ENCODE results near the gene SLC24A3. TPM values are rescaled to one million over a fixed set of nuclear protein-coding genes. Genes with fewer than 3 reads are reported as not detected.

The SLC24A3 gene
- total and polyA plus RNA-seq, 2 donors from 2014 or later: 0.86 to 5.2 TPM

DNA sequence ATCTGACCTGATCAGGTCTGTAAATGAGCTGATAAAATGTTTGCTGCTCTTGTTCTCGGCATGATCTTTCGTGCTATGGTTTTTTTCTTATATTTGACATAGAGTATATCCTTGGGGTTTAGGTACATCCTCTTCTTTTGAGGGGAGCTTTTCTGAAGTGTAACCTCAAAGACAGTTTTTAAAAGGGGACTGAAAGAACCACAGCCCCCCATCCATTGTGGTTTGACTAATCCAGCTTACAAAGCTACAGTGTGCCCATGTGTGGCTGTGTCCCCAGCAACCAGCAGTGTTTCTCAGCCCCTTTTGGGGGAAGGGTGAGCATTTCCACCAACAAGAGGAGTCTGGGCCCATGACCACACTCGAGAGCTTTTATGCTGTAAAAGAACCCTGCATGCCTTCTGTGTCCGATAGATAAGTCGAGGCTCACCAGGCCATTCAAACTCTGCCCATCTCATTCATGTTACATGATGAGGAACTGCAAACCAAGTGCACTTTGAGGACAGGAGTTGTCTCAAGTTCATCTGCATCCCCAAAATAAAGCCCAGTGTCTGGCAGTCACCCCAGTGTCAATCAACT lies 266.0 kb downstream of the SLC24A3 start:
- H3K27me3 ChIP-seq (ENCODE audit: control insufficient read depth, insufficient read depth, low read length): no peaks in the 10 kb centered on the region
- no peak for FAIRE-seq

DNA sequence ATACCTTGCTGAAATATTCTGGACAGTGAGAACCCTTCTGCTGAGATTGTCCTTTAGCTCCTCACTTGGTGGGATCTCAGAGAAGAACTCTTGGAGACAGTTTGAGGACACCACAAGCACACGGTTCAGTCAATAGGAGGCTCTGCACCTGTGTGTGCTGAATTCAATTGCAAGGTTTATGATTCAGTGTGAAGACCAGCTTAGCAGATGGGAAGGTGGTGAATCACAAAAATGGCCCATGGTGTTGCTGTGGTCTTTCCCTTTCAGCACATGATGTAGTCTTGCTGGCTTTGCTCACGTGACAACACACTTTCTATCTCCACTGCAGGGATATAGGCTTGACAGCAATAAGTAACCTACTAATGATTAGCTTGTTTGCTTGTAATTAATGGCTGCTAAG lies 270.3 kb downstream of the SLC24A3 start:
- H3K4me3 ChIP-seq (ENCODE audit: low read length in 3 of 3): no peak overlapping the region
- H3K36me3 ChIP-seq (ENCODE audit: control insufficient read depth in 2 of 3, insufficient read depth in 3 of 3, low read length in 3 of 3): no peaks in the 10 kb centered on the region
- no peak overlapping the region for H3K9ac ChIP-seq (ENCODE audit: low read length in 3 of 3)
- TF ChIP-seq, protein P1, sequence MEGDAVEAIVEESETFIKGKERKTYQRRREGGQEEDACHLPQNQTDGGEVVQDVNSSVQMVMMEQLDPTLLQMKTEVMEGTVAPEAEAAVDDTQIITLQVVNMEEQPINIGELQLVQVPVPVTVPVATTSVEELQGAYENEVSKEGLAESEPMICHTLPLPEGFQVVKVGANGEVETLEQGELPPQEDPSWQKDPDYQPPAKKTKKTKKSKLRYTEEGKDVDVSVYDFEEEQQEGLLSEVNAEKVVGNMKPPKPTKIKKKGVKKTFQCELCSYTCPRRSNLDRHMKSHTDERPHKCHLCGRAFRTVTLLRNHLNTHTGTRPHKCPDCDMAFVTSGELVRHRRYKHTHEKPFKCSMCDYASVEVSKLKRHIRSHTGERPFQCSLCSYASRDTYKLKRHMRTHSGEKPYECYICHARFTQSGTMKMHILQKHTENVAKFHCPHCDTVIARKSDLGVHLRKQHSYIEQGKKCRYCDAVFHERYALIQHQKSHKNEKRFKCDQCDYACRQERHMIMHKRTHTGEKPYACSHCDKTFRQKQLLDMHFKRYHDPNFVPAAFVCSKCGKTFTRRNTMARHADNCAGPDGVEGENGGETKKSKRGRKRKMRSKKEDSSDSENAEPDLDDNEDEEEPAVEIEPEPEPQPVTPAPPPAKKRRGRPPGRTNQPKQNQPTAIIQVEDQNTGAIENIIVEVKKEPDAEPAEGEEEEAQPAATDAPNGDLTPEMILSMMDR (IDR thresholded peaks at IDR 0.05; ENCODE audit: borderline replicate concordance, extremely low read depth, insufficient read depth): no peak
- no peaks in the 10 kb centered on the region for H3K27me3 ChIP-seq (ENCODE audit: control insufficient read depth, insufficient read depth, low read length)
- DNase-seq (no peak), FAIRE-seq (no peak)
- intact Hi-C loops (cut with DNase I): no loop called here
- H3K27ac ChIP-seq (ENCODE audit: low read depth in 2 of 2, low read length in 2 of 2): no peak overlapping the region
- no peaks in the 10 kb centered on the region for H3K9me3 ChIP-seq (ENCODE audit: control insufficient read depth in 2 of 3, insufficient read depth in 1 of 3, low read length in 3 of 3)
- H3K4me1 ChIP-seq (ENCODE audit: control insufficient read depth in 2 of 3, insufficient read depth in 2 of 3, low read depth in 1 of 3, low read length in 3 of 3): no peaks in the 10 kb centered on the region

More for the DNA sequence above, 266.0 kb downstream of the SLC24A3 start:
- TF ChIP-seq, protein P1 (IDR thresholded peaks at IDR 0.05; ENCODE audit: borderline replicate concordance, extremely low read depth, insufficient read depth): no peak
- Histone ChIP-seq H3K4me3 (ENCODE audit: low read length in 3 of 3) (no peak overlapping the region), H3K9ac (ENCODE audit: low read length in 3 of 3) (no peak overlapping the region), H3K27ac (ENCODE audit: low read depth in 2 of 2, low read length in 2 of 2) (no peak overlapping the region), H3K36me3 (ENCODE audit: control insufficient read depth in 2 of 3, insufficient read depth in 3 of 3, low read length in 3 of 3) (no peaks in the 10 kb centered on the region), H3K9me3 (ENCODE audit: control insufficient read depth in 2 of 3, insufficient read depth in 1 of 3, low read length in 3 of 3) (no peaks in the 10 kb centered on the region), H3K4me1 (ENCODE audit: control insufficient read depth in 2 of 3, insufficient read depth in 2 of 3, low read depth in 1 of 3, low read length in 3 of 3) (no peaks in the 10 kb centered on the region)
- DNase-seq: no peak
- intact Hi-C loops (cut with DNase I): no loop called here

DNA sequence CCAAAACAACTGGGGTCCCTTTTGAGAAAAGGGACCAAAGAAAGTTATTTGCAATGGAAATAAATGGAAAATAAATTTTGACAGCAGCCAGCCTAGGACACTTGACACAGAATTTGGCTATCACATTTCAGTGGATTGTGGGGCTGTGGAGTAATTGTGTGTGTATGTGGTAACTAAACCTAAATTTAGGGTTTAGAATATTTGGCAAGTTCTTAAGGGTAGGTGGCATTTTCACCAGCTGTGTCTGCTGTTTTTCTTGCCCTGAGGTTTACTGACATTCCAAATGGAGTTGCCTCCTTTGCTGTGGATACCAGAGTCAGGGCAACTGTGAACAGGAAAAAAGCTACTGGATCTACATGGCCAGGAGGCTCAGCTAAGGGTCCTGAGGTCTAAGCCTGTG lies 270.9 kb downstream of the SLC24A3 start:
- intact Hi-C loops (cut with DNase I): no loop called here
- no peaks in the 10 kb centered on the region for H3K36me3 ChIP-seq (ENCODE audit: control insufficient read depth in 2 of 3, insufficient read depth in 3 of 3, low read length in 3 of 3)
- DNase-seq (no peak), FAIRE-seq (no peak)
- H3K9me3 ChIP-seq (ENCODE audit: control insufficient read depth in 2 of 3, insufficient read depth in 1 of 3, low read length in 3 of 3): no peaks in the 10 kb centered on the region
- H3K27me3 ChIP-seq (ENCODE audit: control insufficient read depth, insufficient read depth, low read length): no peaks in the 10 kb centered on the region
- H3K9ac ChIP-seq (ENCODE audit: low read length in 3 of 3): no peak overlapping the region
- no peaks in the 10 kb centered on the region for H3K4me1 ChIP-seq (ENCODE audit: control insufficient read depth in 2 of 3, insufficient read depth in 2 of 3, low read depth in 1 of 3, low read length in 3 of 3)
- no peak overlapping the region for H3K4me3 ChIP-seq (ENCODE audit: low read length in 3 of 3)
- TF ChIP-seq, protein P1 (IDR thresholded peaks at IDR 0.05; ENCODE audit: borderline replicate concordance, extremely low read depth, insufficient read depth): no peak
- no peak overlapping the region for H3K27ac ChIP-seq (ENCODE audit: low read depth in 2 of 2, low read length in 2 of 2)

DNA sequence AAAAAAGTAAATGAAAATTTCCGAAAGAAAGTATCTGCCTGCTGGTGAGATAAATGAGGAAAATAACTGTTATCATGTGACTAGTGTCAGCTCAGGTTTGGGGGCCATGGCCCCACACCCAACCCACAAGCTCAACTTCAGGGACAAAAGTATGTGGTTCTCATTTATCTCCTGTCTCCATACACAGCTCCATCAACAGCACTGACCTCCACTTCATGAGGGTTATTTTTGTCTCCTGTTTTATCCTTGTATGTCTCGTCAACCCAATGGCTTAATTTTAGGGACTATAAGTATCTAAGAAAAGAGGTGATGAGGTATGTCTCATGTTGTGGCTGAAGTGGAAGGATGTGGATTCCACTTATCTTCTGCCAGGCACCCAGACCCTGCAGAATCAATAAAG lies 274.0 kb downstream of the SLC24A3 start:
- DNase-seq: no peak
- no peak overlapping the region for H3K4me3 ChIP-seq (ENCODE audit: low read length in 3 of 3)
- no peaks in the 10 kb centered on the region for H3K27me3 ChIP-seq (ENCODE audit: control insufficient read depth, insufficient read depth, low read length)
- no peaks in the 10 kb centered on the region for H3K36me3 ChIP-seq (ENCODE audit: control insufficient read depth in 2 of 3, insufficient read depth in 3 of 3, low read length in 3 of 3)
- H3K4me1 ChIP-seq (ENCODE audit: control insufficient read depth in 2 of 3, insufficient read depth in 2 of 3, low read depth in 1 of 3, low read length in 3 of 3): no peaks in the 10 kb centered on the region
- TF ChIP-seq, protein P1 (IDR thresholded peaks at IDR 0.05; ENCODE audit: borderline replicate concordance, extremely low read depth, insufficient read depth): no peak
- no peak overlapping the region for H3K27ac ChIP-seq (ENCODE audit: low read depth in 2 of 2, low read length in 2 of 2)
- FAIRE-seq: no peak
- intact Hi-C loops (cut with DNase I): no loop called here
- no peak overlapping the region for H3K9ac ChIP-seq (ENCODE audit: low read length in 3 of 3)
- H3K9me3 ChIP-seq (ENCODE audit: control insufficient read depth in 2 of 3, insufficient read depth in 1 of 3, low read length in 3 of 3): no peaks in the 10 kb centered on the region

Measured in kidney (tissue), 14 donors.